Measurements from ENCODE around the gene ISLR2.
"Not testable (repeated sequence)": the region's sequence is repeated elsewhere in the genome, so short reads cannot be mapped to it uniquely, and the experiment has no call there.

The ISLR2 gene, protein sequence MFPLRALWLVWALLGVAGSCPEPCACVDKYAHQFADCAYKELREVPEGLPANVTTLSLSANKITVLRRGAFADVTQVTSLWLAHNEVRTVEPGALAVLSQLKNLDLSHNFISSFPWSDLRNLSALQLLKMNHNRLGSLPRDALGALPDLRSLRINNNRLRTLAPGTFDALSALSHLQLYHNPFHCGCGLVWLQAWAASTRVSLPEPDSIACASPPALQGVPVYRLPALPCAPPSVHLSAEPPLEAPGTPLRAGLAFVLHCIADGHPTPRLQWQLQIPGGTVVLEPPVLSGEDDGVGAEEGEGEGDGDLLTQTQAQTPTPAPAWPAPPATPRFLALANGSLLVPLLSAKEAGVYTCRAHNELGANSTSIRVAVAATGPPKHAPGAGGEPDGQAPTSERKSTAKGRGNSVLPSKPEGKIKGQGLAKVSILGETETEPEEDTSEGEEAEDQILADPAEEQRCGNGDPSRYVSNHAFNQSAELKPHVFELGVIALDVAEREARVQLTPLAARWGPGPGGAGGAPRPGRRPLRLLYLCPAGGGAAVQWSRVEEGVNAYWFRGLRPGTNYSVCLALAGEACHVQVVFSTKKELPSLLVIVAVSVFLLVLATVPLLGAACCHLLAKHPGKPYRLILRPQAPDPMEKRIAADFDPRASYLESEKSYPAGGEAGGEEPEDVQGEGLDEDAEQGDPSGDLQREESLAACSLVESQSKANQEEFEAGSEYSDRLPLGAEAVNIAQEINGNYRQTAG

DNA sequence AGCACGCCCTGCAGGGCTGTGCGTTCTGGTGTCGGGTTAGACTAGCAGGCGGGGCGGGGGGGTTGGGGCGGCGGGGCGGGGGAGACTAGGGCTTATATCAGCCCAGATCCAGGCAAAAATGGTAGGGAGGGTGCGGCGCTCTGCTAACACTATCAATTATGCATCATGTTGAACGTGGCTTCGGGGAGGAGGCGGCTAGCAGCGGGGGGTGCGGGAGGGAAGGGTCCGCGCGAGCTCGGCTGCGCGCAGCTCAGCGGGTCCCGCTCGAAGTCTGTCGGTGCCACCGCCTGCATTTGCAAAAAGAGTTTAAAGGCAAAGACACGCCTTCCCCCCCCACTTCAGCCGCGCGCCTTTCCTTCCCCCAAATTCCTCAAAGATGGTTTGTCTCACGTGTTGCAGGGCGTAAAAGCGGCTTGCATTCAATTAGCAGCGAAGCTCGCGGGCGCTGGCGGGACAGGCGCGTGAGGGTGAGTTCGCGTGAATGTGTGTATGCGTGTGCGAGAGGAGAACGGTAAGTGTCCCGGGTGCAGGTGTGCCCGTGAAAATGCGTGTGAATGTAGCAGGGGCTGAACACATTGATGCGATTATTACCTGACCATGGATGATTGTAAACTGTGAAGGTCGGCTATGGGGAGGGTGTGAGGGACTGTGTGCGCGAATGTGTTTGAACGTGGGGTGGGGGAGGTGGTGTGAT lies at the start of gene ISLR2:
Gene ISLR2 (plus strand): TSS at position 432 of the 694 bp plus-strand sequence. CDS start 2,169 bp downstream, outside the sequence.
- DNase-seq (ENCODE audit: low spot score) = no peak

DNA sequence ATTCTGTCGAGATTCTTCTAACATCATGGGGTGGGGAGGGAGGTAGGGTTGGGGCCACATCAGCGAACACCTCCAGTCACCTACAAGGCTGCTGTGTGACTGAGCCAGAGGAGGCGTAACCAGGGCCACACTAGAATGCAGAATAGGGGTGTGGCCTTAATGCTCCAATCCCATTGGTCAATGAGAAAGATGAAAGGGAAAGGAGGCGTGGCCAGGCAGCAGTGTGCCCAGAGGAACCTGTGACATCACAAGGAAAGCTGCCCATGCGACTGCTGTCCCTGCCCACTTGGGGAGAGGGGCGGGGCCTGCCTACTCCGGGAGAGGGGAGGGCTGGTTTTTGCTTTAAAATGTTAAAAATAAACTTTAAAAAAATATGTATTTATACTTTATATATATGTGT lies 47.9 kb upstream of the ISLR2 start, which contains the start of gene GOLGA6A:
Gene GOLGA6A (minus strand): TSS at position 101 of the 400 bp plus-strand sequence. CDS start 41 bp downstream, at position 60.
- DNase-seq (ENCODE audit: low spot score) = not testable (repeated sequence)

DNA sequence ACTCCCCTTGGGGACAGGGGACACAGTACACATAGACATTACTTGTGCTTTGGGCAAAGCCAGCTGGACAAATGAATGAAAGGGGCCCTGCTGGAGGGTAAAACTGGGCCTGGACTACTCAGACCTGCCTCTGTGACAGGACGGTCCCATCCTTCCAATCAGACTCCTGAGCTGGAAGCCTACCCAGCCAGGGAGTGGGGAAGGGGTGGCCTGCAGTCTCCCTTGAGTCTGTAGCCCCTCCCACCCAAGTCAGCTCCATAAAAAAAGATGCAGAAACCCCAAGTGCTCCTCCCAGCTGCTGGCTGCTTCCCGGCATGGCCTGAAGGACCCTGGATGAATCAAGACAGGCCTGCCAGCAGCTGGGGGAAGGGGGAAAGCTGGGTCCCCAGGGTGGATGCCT lies 35.8 kb upstream of the ISLR2 start:
- not testable (repeated sequence) for DNase-seq (ENCODE audit: low spot score)

DNA sequence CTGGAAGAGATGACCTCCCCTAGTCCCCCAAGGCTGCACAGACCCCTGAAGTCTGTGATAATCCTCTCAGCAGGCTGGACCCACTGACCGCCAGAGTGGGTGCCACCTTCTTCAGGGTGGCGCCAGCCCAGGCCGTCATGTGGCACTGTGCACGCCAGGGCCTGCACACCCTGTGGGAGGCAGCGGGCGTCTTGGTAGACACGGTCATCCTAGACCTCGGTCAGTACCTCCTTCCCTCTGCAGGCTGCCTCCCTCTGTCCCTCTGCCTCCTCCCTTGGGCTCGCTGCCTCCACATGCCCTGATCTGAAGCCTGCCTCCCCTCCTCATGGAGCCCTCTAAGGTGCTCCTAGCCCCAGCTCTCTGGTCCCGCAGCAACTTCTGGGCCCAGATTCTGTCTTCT lies 34.8 kb upstream of the ISLR2 start:
- DNase-seq (ENCODE audit: low spot score) = not testable (repeated sequence)

DNA sequence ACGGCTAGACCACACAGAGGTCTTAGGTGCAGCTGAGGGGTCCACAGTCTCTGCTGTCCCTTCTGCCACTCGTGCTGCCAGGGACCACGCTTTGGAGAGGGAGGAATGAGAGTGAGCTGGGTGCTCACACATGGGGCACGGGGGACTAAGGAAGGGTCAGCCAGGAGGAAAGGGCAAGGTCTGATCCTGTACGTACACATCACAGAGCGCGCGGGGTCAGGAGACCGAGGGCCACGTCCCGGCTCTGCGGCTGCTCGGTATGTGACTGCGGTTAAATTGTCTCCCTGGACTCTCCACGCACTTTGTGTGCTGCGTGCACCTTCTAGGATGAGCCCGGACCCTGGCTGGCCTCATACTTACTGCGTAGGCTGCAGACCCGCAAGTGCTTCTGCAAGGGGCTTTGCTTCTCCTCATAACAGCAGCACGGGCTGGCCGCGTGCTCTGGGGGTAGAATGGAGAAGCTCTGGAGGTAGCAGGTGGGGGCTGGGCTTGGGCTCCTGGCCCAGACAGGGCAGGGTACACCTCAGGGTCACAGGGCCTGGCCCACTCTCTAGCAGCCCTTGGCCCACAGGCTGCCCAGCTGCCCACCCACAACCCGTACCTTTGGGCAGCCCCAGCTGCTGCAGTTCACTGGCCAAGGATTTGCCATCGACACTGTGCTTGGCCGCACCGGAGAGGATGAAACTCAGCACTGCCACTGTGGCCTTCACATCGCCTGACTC lies 33.5 kb upstream of the ISLR2 start:
- DNase-seq (ENCODE audit: low spot score) = not testable (repeated sequence)

DNA sequence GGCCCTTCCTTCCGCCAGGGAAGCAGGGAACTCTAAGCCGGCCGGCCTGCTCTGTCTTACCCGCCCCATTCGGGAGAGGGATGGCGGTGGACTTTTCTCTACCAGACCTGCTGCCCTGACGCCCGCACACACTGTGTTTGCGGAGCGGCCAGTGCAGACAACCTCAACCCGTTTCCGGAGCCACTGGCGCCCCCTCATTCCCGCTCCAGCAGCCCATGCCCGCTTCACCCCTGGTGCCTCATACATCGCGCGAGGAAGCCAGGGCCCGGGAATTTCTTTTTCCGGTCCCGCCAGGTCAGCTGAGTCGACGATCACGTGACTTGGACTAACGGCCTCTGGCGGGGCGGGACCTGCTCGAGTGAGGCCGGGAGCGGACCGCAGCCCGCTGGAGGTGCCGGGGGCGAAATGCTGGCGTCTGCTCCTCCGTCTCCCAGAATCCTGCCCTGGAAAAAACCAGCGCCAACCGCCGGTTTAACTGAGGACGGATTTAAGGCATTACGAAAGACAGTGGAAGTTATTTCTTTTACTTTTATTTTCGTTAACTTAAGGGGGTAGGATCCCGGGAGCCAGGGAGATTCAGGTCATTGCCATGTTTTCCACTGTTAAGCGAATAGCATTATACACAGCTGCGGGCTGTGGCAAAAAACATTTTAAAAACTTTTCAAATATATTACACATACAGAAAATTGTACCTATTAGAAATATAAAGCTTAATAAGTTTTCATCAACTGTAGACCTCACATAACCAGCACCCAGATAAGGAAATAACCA lies 30.2 kb upstream of the ISLR2 start:
- peak; percentile 35 for DNase-seq (ENCODE audit: low spot score)

DNA sequence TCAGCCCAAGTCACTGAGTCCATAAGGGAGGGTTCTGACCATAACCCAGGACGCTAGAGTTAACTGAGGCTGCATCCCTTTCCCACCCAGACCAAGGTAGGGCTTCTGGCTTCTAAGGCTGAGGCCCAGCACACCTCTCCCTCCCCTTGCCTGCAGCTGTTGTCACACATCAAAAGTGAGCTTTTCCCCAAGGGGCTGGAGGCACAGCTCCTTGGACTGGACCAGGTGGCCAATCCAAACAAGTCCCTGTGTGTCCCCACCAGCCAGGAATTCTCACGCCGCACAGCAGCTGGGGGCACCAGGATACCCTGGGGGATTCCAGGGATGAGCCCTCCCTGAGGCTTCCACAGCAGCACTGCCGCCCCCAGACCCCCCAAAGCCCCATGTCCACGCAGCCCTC lies 22.3 kb upstream of the ISLR2 start:
- DNase-seq (ENCODE audit: low spot score) = no peak

DNA sequence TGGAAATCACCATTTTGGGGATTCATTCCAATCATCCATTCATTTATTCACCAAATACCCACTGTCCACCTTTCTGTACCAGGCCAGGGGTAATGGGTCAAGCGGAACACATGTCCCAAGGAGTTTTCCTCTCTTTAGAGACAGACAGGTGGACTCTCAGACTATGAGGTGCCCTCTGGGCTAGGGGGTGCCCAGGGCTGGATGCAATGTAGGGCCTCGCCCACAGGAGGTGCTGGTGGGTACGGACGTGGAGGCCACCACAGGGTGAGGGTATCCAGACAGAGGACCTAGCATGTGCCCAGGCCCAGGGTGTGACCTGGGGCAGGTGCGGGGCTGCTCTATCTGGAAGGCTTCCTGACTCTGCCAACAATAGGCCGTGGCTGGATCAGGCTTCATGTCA lies 21.8 kb upstream of the ISLR2 start:
- not testable (repeated sequence) for DNase-seq (ENCODE audit: low spot score)

DNA sequence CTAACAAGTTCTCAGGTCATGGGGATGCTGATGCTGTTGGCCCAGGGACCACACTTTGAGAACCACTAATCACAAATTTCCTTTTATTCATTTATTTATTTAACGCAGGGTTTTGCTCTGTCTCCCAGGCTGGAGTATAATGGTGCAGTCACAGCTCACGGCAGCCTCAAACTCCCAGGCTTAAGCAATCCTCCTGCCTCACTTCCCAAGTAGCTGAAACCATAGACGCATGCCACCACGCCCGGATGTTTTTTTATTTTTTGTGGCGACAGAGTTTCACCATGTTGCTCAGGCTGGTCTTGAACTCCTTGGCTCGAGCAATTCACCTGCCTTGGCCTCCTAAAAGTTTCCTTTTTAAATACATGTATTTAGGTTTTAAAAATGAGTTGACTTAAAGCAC lies 20.7 kb upstream of the ISLR2 start:
- no peak for DNase-seq (ENCODE audit: low spot score)

DNA sequence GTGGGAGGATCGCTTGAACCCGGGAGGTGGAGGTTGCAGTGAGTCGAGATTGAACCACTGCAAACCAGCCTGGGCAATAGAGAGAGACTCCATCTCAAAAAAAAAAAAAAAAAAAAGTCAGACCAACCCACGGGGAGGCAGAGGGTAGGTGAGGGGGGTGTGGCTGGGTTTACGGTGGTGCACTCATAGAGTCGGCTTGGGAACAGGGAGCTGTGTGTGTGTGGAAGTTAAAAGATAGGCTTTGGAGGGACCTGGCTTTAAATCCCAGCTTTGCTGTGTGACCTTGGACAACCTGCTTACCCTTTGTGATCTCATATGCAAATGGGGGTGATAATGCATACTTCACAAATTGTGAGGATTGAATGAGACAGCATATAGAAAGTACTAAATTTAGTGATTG lies 10.0 kb upstream of the ISLR2 start:
- no peak for DNase-seq (ENCODE audit: low spot score)

DNA sequence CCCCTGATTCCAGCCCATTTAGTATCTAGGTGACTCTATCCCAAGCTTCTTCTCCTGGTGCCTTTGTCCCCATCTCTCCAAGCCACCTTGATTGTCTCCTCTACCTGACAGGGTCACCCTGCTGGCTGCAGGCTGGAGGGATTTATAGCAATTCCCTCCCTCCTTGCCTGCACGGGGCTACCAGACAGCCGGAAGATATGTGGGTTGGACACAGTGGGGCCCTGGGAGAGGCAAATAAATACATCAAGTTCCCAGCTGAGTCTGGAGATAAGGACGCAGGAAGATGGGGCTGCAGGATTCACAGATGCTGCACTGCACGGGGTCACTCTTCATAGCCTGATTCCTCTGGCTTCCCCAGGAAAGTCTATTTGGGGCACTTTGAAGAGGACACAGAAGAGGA lies 9.3 kb upstream of the ISLR2 start:
- DNase-seq (ENCODE audit: low spot score) = no peak

DNA sequence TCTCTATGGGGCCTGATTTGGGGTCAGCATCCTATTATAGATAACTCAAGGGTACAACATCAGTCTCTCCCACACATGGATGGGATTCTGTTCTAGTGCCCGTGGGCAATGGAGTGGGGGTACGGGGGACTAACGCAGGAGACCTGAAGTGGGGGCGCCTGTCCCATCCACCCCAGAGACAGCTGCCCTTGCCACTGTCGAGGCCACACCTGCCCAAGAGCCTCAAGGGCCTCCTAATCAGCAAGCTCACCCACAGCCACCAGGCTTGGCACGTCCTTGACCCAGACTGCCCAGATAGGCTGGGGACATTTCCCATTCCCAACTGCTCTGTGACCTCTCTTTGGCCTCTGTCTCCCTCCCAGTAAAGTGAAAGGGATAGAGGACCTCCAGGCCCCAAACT lies 8.5 kb upstream of the ISLR2 start:
- no peak for DNase-seq (ENCODE audit: low spot score)

DNA sequence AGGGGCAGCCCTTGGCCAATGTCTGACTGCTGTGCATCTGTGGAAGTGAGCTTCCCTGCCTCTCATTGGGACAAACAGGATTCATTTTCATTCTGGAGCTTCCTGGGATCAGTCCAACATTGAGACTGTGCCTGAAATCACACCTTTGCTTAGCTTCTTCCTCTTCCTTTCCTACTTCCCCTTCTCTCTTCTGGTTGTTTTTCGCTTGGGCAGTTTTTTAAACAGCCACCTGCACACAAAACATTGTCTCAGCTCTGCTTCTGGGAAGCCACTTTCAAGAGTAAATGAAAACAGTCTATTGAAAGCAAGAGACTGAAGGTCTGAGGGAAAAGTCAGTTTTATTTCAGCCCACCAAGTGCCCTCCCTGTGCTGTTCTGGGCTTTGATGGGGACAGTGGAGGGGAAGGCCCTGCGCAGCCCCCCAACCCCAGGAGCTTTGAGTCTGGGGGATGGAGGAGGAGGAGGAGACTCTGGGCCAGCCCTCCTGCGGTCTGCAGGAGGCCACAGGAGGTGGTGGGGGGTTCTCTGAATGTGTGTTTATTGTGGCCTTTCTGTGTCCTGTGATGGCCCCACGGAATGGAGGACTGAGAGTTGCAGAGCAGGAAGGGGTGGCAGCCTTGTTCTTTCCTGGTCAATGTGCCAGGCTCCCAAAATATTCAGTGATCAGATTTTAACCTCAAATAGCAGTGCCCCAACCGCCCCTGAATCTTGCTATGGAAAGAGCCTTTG lies 7.8 kb upstream of the ISLR2 start:
- DNase-seq (ENCODE audit: low spot score) = no peak

DNA sequence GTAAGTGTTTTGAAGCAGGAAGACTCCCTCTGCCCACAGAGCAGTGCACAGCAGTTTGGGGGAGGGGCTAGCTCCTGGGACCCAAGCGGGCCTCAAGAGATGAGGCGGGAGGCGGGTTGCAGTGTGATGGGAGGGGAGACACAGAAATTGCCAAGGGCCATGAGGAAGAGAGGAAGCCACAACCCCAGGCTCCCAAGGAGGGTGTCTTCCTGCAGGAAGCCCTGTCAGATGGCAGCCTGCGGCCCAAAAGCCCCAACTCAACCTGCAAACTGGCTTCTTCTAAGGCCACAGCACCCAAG lies 7.3 kb upstream of the ISLR2 start:
- no peak for DNase-seq (ENCODE audit: low spot score)

DNA sequence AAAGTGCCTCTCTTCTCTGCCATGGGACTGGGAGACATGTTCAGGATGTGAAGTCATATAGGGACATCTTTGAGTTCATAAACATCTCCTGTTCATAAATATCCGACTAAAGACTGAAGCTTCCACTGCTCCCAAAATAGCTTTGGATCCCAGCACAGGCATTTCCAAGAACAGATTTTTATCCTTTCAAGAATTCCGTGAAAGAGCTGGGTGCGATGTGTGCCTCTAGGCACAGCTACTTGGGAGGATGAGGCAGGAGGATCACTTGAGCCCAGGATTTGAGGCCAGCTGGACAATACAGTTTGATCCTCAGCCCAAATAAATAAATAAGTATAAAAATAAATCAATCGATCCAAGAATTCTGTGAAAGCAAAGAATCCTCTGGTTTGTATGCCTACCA lies 6.7 kb upstream of the ISLR2 start:
- DNase-seq (ENCODE audit: low spot score) = no peak

DNA sequence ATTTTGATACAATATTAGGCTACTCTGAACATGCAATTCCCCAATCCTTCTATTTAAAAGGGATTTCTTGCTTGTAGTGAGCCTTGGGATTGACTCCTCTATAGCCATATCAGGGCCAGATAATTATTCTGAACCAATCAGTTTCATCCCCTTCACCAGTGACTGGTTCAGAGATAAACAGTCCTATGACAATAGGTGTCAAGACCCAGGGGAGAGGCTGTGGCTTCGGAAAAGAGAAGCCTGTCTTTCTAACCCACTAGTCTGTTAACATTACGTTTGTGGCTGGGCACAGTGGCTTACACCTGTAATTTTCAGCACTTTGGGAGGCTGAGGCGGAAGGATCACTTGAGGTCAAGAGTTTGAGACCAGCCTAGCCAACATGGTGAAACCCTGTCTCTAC lies 6.2 kb upstream of the ISLR2 start:
- DNase-seq (ENCODE audit: low spot score) = no peak

DNA sequence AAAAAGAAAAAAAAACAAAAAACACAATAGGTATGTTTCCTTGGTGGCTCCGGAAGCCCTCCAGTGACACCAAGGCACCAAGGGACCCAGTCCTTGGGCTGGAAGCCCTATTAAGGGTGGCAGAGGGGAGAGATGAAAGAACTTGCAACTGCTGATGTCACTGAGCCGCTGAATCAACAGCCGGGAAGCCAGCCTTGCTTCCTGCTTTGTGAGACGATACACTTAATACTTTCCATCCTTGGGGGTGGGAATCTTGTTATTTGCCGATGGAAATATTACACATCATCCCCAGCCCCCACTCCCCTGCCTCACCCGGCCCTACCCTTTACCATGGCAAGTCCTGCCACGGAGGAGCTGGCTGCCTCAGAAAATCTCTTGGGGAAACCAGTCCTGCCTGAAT lies 5.6 kb upstream of the ISLR2 start:
- DNase-seq (ENCODE audit: low spot score) = no peak

DNA sequence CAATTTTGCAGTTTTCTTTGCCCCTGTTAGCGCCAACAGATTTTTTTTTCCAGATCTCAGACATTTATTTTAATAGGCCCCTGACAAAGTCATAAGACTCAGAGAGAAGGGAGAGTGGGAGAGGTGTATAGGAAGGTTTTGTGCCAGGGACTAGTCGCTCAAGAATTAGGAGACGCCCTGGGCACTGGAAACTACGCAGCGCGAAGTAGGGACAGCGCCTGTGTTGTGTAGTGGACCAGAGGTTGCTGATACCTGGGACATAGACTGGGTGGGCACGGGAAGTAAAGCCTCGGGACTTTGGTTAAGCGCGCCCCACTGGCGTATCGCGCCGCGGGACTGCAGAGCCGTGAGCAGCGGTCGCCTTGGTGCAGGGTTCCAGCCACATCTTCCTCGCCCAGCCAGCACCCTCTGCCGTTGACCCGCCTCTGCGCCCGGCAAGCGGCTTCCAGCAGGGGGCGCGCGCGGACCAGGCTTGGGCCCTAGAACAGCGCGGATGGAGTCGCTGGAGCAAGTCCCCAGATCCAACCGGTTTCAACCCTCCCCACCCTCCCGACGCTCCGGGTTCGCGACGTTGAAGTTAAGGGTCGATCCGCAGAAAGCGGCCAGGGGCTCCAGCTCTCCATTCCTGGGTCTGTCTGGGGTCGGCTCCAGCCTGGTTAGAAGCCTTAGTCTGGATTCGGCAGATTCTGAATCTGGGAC lies 3.0 kb upstream of the ISLR2 start:
- peak; percentile 68 for DNase-seq (ENCODE audit: low spot score)

DNA sequence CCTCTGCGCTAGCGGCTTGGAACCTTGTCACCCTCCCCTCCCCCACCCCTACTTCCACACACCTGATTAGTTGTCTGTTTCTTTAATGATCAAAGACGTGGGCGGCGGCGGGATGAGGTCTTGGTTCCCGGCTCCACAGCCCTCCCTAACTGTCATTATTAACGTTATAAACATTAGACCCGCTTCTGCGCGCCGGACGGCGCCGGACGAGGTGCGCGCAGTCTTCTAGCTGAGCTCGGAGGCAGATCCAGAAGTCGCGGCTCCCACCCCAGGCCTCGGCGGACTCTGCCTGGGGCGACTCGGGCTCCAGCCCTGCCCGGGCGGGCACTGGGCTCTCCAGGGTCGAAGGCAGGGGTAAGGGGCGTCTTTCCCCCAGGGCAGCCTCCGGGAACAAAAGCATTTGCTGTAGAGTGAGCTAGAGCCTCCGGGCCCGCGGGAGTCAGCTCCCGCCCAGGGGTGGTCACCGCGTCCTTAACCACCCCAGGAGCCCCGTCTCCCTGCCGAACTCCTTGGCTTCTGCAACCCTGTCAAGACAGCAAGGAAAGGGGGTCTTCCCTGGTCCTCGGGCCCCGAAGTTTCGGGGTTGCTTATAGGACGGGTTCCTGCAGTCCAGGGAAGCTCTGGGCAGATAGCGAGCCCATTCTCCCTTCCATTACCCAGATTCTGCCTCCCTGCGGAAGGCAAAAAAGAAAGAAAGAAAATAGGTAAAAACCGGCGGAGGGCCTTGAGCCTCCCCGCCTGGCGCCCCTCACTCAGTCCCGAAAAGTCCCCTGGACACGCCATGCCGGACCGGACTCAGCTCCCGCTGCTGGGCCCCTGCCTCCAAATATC lies 2.2 kb upstream of the ISLR2 start:
- no peak for DNase-seq (ENCODE audit: low spot score)

Measured in CD4-positive, alpha-beta T cell treated with Interleukin-6 at 100 ng/mL for 8 hours (primary cell).